HepG2 (cell line): ENCODE measurements around the gene JSRP1. TPM values are rescaled to one million over a fixed set of nuclear protein-coding genes. Genes with fewer than 3 reads are reported as not detected.

Experiments
- ARNT ChIP-seq: fragments of 450-650 bp; IDR thresholded peaks from 2 replicates; pipeline ENCODE4 v1.6.1; 2017
- ATF6 ChIP-seq: sonication (generic); formaldehyde crosslinking; conservative IDR thresholded peaks from 2 replicates; pipeline ENCODE4 v1.4.0; 2020; ENCODE audit warnings: missing genetic modification reagents
- EZH2 ChIP-seq: conservative IDR thresholded peaks from 2 replicates; pipeline ENCODE4 v1.6.1; 2012; ENCODE audit warnings: mild to moderate bottlenecking, low read depth, low read length, moderate library complexity
- MLXIP ChIP-seq: sonication (generic); formaldehyde crosslinking; IDR thresholded peaks from 2 replicates; pipeline ENCODE4 v1.9.0; 2021; ENCODE audit warnings: missing genetic modification reagents, borderline replicate concordance
- RBM39 ChIP-seq: fragments of 200-400 bp; formaldehyde crosslinking; IDR thresholded peaks from one replicate; pipeline ENCODE4 v1.6.1; 2018; ENCODE audit warnings: antibody characterized with exemption, mild to moderate bottlenecking, low read depth, low read length; ENCODE audit not compliant: poor library complexity, severe bottlenecking
- SSRP1 ChIP-seq: IDR thresholded peaks from 2 replicates; pipeline ENCODE4 v1.6.1; 2016; ENCODE audit warnings: control low read depth
- TP53 ChIP-seq: sonication (generic); formaldehyde crosslinking; conservative IDR thresholded peaks from 2 replicates; pipeline ENCODE4 v1.4.0; 2020; ENCODE audit warnings: missing genetic modification reagents
- ZMYM3 ChIP-seq: sonication (generic); formaldehyde crosslinking; IDR thresholded peaks from 2 replicates; pipeline ENCODE4 v1.5.1; 2020; ENCODE audit warnings: mild to moderate bottlenecking, missing genetic modification reagents
- ZNF431 ChIP-seq: sonication (generic); formaldehyde crosslinking; IDR thresholded peaks from 2 replicates; pipeline ENCODE4 v1.9.0; 2022; ENCODE audit warnings: missing genetic modification reagents, low read depth, mild to moderate bottlenecking, borderline replicate concordance
- ZNF678 ChIP-seq: sonication (generic); formaldehyde crosslinking; IDR thresholded peaks from 2 replicates; pipeline ENCODE4 v1.4.0; 2020; ENCODE audit warnings: mild to moderate bottlenecking, missing genetic modification reagents
- ZNF782 ChIP-seq: sonication (generic); formaldehyde crosslinking; IDR thresholded peaks from 2 replicates; pipeline ENCODE4 v1.4.0; 2020; ENCODE audit warnings: missing genetic modification reagents, mild to moderate bottlenecking, borderline replicate concordance
- polyA plus RNA-seq, 8 experiments: library from polyadenylated mRNA; depleted of rRNA in 3 of 8; stranded (reverse) in 7 of 8; unstranded in 1 of 8; fragments of >200 nt; fragmentation: Illumina TruSeq in 4 of 8; extraction: Trizol in 4 of 8; gene quantifications; 2 replicates each; pipeline versions ENCODE4 v1.2.1 to v1.2.3, GENCODE V29; 2011 to 2016; ENCODE audit warnings: low read depth in 4 of 8, missing spikeins in 1 of 8, mixed read lengths in 1 of 8; ENCODE audit not compliant: insufficient read depth in 1 of 8
- total RNA-seq, 5 experiments: library from RNA; depleted of rRNA; stranded (reverse); fragments of >200 nt; fragmentation: Illumina TruSeq; extraction: Trizol; gene quantifications; 2 replicates each; pipeline ENCODE4 v1.2.3, GENCODE V29; 2016; ENCODE audit warnings: low read depth in 1 of 5
- TF ChIP-seq, protein P1 (sequence below): sonication (generic); formaldehyde crosslinking; IDR thresholded peaks from 2 replicates; pipeline ENCODE4 v1.4.0; 2020; ENCODE audit warnings: missing genetic modification reagents
- TF ChIP-seq, protein P2 (sequence below): sonication (generic); formaldehyde crosslinking; IDR thresholded peaks from 2 replicates; pipeline ENCODE4 v1.5.1; 2020; ENCODE audit warnings: mild to moderate bottlenecking, missing genetic modification reagents, moderate library complexity
- TF ChIP-seq, protein P3 (sequence below): sonication (generic); formaldehyde crosslinking; IDR thresholded peaks from 2 replicates; pipeline ENCODE4 v1.8.0; 2022; ENCODE audit warnings: missing genetic modification reagents, low read depth, mild to moderate bottlenecking, borderline replicate concordance
- TF ChIP-seq, protein P4 (sequence below): sonication (generic); formaldehyde crosslinking; IDR thresholded peaks from 2 replicates; pipeline ENCODE4 v1.5.1; 2020; ENCODE audit warnings: mild to moderate bottlenecking, missing genetic modification reagents, moderate library complexity

Gene JSRP1
- total and polyA plus RNA-seq, 2 of the 13 experiments (the other 11 are each of a cell fraction or from before 2014, with no cell fraction given), result 0.16 to 0.38 TPM

DNA sequence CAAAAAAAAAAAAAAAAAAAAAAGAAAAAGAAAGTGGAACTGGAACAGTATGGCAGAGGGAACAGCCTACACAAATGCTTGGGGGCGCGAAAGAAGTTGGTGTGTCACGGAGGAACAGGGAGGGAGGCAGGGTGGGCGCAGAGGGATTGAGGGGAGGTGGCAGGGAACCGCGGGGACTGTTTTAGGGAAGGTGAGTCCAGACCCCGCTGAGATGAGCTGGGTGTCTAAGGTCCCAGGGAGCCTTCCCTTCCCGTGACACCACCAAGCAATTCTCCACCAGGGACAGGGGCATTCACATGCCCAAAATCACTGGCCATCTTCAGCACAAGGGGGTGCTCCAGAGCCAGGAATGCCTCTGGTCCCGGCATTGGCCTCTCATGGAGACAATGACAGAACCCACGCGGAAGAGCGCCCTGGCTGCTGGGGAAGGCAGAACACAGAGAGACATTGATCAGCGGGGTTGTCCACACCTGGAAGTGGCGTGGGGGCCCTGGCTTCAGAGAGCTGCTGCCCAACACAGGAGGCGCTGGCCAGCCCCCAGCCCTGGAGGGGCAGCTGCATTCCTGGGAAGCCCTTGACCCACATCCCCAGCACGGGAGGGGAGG lies 18.8 kb upstream of the JSRP1 start (continued):
- TF ChIP-seq ATF6 (CRISPR knock-in tag) (no peak), ARNT (no peak), MLXIP (CRISPR knock-in tag) (no peak), RBM39 (no peak), ZMYM3 (0 out of 2 replicates have a peak, but pooled peaks have one; percentile 55), EZH2 (no peak), ZNF782 (CRISPR knock-in tag) (no peak), SSRP1 (peak; percentile 82), ZNF678 (CRISPR knock-in tag) (no peak), TP53 (CRISPR knock-in tag) (no peak), ZNF431 (CRISPR knock-in tag) (no peak)
- TF ChIP-seq, protein P1, sequence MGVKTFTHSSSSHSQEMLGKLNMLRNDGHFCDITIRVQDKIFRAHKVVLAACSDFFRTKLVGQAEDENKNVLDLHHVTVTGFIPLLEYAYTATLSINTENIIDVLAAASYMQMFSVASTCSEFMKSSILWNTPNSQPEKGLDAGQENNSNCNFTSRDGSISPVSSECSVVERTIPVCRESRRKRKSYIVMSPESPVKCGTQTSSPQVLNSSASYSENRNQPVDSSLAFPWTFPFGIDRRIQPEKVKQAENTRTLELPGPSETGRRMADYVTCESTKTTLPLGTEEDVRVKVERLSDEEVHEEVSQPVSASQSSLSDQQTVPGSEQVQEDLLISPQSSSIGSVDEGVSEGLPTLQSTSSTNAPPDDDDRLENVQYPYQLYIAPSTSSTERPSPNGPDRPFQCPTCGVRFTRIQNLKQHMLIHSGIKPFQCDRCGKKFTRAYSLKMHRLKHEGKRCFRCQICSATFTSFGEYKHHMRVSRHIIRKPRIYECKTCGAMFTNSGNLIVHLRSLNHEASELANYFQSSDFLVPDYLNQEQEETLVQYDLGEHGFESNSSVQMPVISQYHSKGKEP (CRISPR knock-in tag), result no peak
- TF ChIP-seq, protein P2, sequence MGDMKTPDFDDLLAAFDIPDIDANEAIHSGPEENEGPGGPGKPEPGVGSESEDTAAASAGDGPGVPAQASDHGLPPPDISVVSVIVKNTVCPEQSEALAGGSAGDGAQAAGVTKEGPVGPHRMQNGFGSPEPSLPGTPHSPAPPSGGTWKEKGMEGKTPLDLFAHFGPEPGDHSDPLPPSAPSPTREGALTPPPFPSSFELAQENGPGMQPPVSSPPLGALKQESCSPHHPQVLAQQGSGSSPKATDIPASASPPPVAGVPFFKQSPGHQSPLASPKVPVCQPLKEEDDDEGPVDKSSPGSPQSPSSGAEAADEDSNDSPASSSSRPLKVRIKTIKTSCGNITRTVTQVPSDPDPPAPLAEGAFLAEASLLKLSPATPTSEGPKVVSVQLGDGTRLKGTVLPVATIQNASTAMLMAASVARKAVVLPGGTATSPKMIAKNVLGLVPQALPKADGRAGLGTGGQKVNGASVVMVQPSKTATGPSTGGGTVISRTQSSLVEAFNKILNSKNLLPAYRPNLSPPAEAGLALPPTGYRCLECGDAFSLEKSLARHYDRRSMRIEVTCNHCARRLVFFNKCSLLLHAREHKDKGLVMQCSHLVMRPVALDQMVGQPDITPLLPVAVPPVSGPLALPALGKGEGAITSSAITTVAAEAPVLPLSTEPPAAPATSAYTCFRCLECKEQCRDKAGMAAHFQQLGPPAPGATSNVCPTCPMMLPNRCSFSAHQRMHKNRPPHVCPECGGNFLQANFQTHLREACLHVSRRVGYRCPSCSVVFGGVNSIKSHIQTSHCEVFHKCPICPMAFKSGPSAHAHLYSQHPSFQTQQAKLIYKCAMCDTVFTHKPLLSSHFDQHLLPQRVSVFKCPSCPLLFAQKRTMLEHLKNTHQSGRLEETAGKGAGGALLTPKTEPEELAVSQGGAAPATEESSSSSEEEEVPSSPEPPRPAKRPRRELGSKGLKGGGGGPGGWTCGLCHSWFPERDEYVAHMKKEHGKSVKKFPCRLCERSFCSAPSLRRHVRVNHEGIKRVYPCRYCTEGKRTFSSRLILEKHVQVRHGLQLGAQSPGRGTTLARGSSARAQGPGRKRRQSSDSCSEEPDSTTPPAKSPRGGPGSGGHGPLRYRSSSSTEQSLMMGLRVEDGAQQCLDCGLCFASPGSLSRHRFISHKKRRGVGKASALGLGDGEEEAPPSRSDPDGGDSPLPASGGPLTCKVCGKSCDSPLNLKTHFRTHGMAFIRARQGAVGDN, result peak; percentile 65
- TF ChIP-seq, protein P3, sequence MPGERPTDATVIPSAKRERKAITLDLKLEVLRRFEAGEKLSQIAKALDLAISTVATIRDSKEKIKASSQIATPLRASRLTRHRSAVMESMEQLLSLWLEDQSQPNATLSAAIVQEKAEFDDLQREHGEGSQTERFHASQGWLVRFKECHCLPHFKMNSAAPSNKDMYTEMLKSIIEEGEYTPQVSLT (CRISPR knock-in tag), result no peak
- TF ChIP-seq, protein P4, sequence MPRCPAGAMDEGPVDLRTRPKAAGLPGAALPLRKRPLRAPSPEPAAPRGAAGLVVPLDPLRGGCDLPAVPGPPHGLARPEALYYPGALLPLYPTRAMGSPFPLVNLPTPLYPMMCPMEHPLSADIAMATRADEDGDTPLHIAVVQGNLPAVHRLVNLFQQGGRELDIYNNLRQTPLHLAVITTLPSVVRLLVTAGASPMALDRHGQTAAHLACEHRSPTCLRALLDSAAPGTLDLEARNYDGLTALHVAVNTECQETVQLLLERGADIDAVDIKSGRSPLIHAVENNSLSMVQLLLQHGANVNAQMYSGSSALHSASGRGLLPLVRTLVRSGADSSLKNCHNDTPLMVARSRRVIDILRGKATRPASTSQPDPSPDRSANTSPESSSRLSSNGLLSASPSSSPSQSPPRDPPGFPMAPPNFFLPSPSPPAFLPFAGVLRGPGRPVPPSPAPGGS, result no peak
